HG03432 (cell line): ENCODE measurements around the gene FNTB.
A peak's percentile ranks its signal among the peaks of the same experiment; 100 is the strongest.
"Not testable (repeated sequence)": the region's sequence is repeated elsewhere in the genome, so short reads cannot be mapped to it uniquely, and the experiment has no call there.

ENCODE experiments used
- ATAC-seq: cut with Tn5 transposase; IDR thresholded peaks from one replicate; pipeline ENCODE4 v1.9.1; 2021; ENCODE audit warnings: mild to moderate bottlenecking, moderate library complexity; ENCODE audit not compliant: unreplicated experiment

The FNTB gene

GRCh38 chr14:65011538-65011937 lies 24.8 kb downstream of the FNTB start:
- no peak for ATAC-seq

DNA sequence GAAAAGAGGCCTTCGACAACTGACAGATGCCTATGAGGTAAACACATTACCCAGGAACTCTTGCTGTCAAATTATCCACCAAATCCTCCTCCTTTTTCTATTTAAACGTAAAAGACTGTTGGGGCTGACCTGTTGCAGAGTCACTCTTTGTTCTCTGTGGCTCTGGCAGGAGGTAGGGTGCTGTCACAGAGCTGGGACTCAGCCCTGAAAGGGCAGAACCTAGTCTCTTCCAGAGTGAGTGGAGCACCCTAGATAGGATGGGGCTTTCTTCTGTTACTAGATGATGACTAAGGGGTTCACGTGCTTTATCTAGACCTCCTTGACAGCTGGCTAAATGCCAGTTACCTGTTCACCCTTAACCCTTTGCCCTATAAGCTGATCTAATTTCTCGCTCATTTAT lies 25.7 kb downstream of the FNTB start:
- no peak for ATAC-seq

- no peak for ATAC-seq
Observed at GRCh38 chr14:65015391-65015790, 28.7 kb downstream of the FNTB start.

DNA sequence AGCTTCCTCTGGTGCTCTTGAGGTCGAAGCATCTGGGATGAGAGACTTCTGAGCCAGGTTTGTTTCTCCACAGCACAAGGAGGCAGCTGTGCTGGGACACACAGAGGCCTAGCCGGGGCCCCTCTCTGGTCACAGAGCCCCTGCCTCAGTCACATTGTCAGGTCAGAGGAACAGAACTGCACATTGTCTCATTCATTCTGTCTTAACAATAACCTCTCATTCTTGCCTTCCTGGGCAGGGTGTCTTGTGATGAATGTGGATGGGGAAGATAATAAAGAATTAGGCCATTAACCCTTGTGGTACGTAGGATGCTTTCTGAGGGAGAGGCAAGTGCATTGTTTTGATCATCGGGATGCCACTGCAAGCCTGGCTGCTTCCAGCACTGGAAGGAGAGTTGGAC lies 29.8 kb downstream of the FNTB start:
- no peak for ATAC-seq

DNA sequence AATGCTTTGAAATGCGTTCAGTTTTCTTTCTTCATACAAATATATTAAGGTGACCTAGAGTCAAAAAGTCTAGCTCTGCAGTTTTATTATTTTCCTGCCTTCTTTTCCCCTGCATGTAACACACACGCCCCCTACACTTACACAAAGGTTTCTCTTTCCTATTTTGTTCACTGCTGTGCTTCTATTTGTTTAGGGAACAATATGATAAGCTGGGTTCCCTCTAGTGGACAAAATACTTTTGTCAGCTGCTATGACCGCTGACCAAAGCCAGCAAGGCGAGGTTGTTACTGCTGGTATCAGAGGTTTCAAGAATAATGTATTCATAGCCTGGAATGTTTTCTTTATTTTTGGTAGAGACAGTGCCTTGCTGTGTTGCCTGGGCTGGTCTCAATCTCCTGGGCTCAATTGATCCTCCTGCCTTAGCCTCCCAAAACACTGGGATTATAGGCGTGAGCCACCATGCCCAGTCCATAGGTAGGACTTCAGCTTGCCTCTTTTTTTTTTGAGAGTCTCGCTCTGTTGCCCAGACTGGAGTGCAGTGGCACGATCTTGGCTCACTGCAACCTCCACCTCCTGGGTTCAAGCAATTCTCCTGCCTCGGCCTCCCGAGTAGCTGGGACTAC lies 33.4 kb downstream of the FNTB start:
- ATAC-seq: peak; percentile 60

- no peak for ATAC-seq
Observed at GRCh38 chr14:65024957-65025356, 38.3 kb downstream of the FNTB start.

DNA sequence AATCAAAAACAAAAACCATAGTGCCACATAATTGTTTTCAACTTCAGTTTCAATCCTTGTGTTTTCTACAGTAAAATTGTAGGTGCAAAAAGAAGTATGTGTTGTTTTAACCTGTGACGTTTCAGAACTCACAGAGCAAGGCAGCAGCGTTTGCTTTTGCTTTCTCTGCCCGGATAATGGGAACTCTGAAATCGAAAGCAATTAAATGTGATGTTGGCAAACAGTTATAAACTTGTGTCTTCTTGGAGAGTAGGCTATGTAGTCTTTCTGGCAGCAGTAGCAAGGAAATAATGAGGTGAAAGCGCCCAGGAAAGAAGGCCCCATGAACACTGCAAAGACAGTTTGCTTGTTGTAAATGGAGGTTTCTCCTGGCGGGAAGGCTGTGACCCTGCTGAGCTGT lies 39.1 kb downstream of the FNTB start:
- ATAC-seq: no peak

DNA sequence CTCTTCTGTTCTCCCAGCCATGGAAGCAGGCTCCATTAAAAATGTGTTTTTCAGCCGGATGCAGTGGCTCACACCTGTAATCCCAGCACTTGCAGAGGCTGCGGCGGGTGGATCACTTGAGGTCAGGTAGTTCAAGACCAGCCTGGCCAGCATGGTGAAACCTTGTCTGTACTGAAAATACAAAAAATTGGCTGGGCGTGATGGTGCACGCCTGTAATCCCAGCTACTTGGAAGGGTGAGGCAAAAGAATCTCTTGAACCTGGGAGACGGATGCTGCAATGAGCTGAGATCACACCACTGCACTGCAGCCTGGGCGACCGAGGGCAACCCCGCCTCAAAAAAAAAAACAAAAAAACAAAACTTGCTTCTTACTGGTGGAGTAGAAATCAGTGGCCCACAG lies 39.8 kb downstream of the FNTB start:
- no peak for ATAC-seq

GRCh38 chr14:65027127-65027799 lies 40.6 kb downstream of the FNTB start:
- ATAC-seq: no peak

DNA sequence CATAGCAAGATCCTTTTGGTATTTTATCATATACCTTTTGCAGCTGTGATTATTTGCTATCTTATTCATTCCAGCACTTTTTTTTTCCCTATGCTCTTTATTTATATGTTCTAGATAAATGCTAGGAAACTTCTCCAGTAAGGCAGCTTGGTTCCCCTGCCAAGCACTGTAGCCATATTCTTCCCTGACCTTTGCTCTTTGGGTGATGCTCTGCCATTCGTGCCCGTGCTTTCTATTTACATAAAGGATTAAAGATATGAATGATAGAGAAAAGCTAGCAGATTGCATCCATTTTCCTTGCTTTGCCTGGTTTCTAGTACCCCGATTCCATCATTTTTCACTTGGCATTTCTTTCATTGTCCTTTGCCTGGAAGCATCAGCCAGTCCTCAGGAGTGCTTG lies 42.2 kb downstream of the FNTB start:
- no peak for ATAC-seq

DNA sequence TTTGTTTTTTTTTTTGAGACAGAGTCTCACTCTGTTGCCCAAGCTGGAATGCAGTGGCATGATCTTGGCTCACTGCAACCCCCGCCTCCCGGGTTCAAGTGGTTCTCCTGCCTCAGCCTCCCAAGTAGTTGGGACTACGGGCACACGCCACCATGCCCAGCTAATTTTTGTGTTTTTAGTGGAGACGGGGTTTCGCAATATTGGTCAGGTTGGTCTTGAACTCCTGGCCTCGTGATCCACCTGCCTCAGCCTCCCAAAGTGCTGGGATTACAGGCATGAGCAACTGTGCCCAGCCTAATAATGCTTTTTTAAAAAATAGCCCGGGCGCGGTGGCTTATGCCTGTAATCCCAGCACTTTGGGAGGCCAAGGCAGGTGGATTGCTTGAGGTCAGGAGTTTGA lies 44.6 kb downstream of the FNTB start:
- not testable (repeated sequence) for ATAC-seq

DNA sequence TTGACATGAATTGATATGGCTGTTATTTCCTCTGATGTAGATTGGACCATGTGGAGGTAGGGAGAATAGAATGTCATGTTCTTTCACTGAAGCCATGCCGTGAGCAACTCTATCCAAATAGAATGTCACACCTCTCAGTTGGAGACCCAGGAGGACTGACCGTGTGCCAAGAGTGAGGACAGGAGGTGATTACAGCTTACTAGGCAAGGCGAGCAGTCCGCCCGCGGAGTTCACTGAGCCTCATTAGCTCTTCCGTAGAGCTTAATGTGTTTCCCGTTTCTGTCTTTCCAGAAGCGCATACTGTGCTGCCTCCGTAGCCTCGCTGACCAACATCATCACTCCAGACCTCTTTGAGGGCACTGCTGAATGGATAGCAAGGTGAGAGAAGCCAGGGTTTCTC lies 45.6 kb downstream of the FNTB start:
- ATAC-seq: no peak

DNA sequence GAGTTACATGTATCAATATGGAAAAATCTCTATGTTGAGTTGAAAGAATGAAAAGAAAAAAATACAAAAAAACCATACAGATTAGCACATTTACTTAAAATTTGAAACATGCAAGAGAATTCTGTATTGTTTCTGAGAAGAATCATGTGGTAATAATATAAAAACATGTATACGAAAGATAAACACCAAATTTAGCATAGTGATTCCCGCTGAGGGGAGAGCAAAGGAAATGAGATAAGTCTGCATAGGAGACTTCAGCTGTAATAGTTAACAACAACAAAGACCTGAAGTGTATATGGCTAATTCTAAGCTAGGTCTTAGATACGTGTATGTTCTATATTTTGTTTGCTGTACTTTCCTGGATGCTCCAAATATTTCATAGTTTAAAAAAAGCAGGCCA lies 46.5 kb downstream of the FNTB start:
- no peak for ATAC-seq

- no peak for ATAC-seq
Observed at GRCh38 chr14:65034021-65034420, 47.3 kb downstream of the FNTB start.

GRCh38 chr14:65035049-65035448 lies 48.4 kb downstream of the FNTB start:
- no peak for ATAC-seq

DNA sequence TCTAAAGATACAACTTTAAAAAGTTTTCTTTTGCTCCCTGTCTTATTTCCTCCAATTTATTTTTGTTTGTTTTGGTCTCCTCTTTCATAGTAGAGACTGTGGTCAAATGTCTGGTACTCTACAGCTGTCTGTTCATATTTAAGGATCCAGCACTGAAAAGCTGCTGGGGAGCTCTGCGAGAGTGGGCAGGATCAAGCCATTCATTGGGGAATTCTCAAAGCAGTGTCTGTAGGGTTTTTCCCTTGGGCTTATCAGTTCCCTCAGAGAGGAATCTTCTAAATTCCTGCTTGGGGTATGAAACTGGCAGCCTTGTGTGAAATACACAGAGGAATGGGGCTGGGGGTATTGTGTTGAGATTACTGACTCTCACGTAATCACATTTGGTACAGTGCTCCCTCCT lies 52.3 kb downstream of the FNTB start:
- no peak for ATAC-seq

- no peak for ATAC-seq
Observed at GRCh38 chr14:65040666-65041433, 54.2 kb downstream of the FNTB start.

DNA sequence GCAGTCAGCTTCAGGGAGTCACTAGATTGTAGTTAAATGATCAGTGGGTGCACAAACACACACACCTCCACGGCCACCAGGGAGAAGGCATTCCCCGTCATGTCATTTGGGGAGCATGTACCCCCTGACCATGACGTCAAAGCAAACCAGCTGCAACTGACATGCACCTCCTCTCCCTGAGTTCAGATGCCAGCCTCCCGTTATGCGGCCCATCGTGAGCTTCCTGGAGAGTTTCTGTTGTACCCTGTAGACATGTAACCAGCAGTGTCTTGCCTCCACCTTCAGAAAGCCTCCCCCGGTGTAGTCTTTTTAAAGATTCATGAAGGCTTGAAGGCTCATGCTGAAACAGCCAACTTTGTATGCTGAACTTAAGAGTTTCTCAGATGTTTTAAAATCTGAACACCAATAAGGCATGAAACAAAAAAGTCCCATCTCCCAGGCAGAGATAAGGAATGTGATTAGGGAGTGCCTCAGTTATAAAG lies 54.8 kb downstream of the FNTB start:
- no peak for ATAC-seq

DNA sequence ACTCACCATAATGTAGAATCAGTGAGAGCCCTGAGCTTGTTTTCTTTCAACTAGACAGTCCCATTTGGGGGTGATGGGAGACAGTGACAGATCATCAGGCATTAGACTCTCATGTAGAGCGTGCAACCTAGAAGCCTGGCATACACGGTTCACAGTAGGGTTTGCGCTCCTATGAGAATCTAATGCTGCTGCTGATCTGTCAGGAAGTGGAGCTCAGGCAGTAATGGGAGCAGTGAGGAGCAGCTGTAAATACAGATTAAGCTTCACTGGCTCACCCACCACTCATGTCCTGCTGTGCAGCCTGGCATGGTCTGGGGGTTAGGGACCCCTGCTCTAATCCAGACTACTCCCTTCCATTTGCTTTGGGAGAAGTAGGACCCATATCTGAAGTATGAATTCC lies 55.6 kb downstream of the FNTB start:
- no peak for ATAC-seq

DNA sequence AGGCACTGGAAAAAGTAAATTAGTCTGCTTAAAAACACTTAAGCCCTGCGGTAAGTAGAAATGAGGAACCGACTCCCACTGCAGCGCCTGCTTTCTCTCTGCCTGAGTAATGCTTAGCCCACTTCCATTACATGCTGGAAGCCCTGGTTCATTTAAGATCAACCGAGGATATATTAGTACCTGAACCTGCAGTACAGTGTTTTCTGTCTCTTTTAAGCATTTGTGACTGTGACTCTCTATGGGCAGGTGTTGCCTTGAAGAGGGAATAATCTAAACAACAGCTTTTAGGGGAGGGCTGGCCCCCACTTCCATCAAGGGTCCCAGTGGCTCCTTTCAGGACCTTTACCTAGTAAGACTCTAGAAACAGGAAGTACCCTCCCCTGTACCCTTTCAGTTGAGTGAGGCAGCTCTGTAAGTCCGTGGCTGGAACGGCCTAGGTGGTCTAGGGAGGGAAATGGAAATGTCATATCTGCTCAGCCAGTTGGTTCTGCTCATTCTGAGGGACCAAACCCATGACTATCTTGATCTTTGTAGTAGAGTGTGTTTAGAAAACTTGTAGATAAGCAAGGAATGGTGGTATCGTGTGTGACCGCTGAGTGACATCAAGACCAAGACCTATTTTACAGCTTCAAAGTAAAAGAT lies 56.2 kb downstream of the FNTB start:
- ATAC-seq: peak; percentile 60

GRCh38 chr14:65043893-65044595 lies 57.3 kb downstream of the FNTB start:
- ATAC-seq: no peak
